B cell (primary cell): Measurements from ENCODE around the gene SLC4A5. TPM values are rescaled to one million over a fixed set of nuclear protein-coding genes. Genes with fewer than 3 reads are reported as not detected.
A peak's percentile ranks its signal among the peaks of the same experiment; 100 is the strongest.

Experiments
- ATAC-seq: fragments of 200-7000 bp; cut with Tn5 transposase; one replicate; pipeline ENCODE4 v1.10.0; 2021; ENCODE audit warnings: low read depth, mild to moderate bottlenecking, moderate number of reproducible peaks, moderate library complexity
- CTCF ChIA-PET: fragments of 350-600 bp; sonication (Branson Sonifier 250); formaldehyde crosslinking; loops from one replicate; lab custom pipeline; 2021; ENCODE audit warnings: antibody characterized with exemption, inconsistent platforms; lab: Charles Lee
- POLR2A ChIA-PET: fragments of 350-600 bp; sonication (Branson Sonifier 250); formaldehyde crosslinking; loops from one replicate; lab custom pipeline; 2021; ENCODE audit warnings: antibody characterized with exemption; lab: Charles Lee
- DNase-seq: peaks from one replicate; pipeline ENCODE4 v3.0.0; 2013
- H2AFZ ChIP-seq: 2 replicates; pipeline ENCODE4 v1.6.1; 2012; ENCODE audit warnings: mild to moderate bottlenecking, low read depth, low read length; ENCODE audit not compliant: insufficient read depth, poor library complexity, severe bottlenecking
- H3K27ac ChIP-seq, 2 donors: 1 replicate in 1 of 2; 2 replicates in 1 of 2; pipeline ENCODE4 v1.5.1; 2012 to 2013; ENCODE audit warnings: low read length in 2 of 2, mild to moderate bottlenecking in 2 of 2, moderate library complexity in 1 of 2
- H3K27me3 ChIP-seq, 4 experiments: fragments of 200-600 bp in 1 of 4; sonication (generic) in 1 of 4; replicated peaks in 1 of 4; 1 replicate in 2 of 4; 2 replicates in 2 of 4; pipeline versions ENCODE4 v1.6.1 to v1.7.0; 2013 to 2016; ENCODE audit warnings: low read length in 3 of 4, mild to moderate bottlenecking in 2 of 4, mixed read lengths in 1 of 4, moderate library complexity in 1 of 4; ENCODE audit not compliant: insufficient read depth in 4 of 4, control insufficient read depth in 3 of 4; ENCODE audit errors: control extremely low read depth in 1 of 4
- H3K36me3 ChIP-seq, 2 experiments: replicated peaks in 1 of 2; 1 replicate in 1 of 2; 2 replicates in 1 of 2; pipeline versions ENCODE4 v1.6.1 to v1.7.1; 2013; ENCODE audit warnings: low read length in 1 of 2; ENCODE audit not compliant: insufficient read depth in 2 of 2, control insufficient read depth in 1 of 2; ENCODE audit errors: control extremely low read depth in 1 of 2, extremely low read depth in 1 of 2
- H3K4me1 ChIP-seq, 2 donors: fragments of 200-600 bp in 1 of 2; sonication (generic) in 1 of 2; 1 replicate in 1 of 2; 2 replicates in 1 of 2; pipeline versions ENCODE4 v1.5.1 to v1.6.1; 2013 to 2017; ENCODE audit warnings: low read length in 2 of 2; ENCODE audit not compliant: control insufficient read depth in 2 of 2, insufficient read depth in 2 of 2
- H3K4me2 ChIP-seq: replicated peaks from 2 replicates; pipeline ENCODE3; 2012; ENCODE audit warnings: mild to moderate bottlenecking, low read depth, low read length; ENCODE audit not compliant: poor library complexity, severe bottlenecking
- H3K4me3 ChIP-seq, 5 experiments: fragments of 200-600 bp in 1 of 5; sonication (generic) in 1 of 5; 1 replicate in 3 of 5; 2 replicates in 2 of 5; pipeline versions ENCODE4 v1.5.1 to v1.7.0; 2011 to 2016; ENCODE audit warnings: low read length in 4 of 5, mild to moderate bottlenecking in 4 of 5, low read depth in 2 of 5, control low read depth in 1 of 5, moderate library complexity in 1 of 5; ENCODE audit not compliant: insufficient read depth in 1 of 5; ENCODE audit errors: control extremely low read depth in 1 of 5, extremely low read depth in 1 of 5
- H3K79me2 ChIP-seq: fragments of 200-600 bp; sonication (generic); one replicate; pipeline ENCODE4 v1.6.0; 2016; ENCODE audit warnings: low read length; ENCODE audit not compliant: control insufficient read depth, insufficient read depth
- H3K9ac ChIP-seq: fragments of 200-600 bp; sonication (generic); 2 replicates; pipeline ENCODE4 v1.6.1; 2017; ENCODE audit warnings: mild to moderate bottlenecking, low read length, moderate library complexity
- H3K9me3 ChIP-seq, 3 donors: one replicate each; pipeline versions ENCODE4 v1.6.1 to v1.7.1; 2013; ENCODE audit warnings: low read length in 2 of 3; ENCODE audit not compliant: control insufficient read depth in 2 of 3, insufficient read depth in 1 of 3; ENCODE audit errors: control extremely low read depth in 1 of 3
- H4K20me1 ChIP-seq: 2 replicates; pipeline ENCODE4 v1.6.0; 2012; ENCODE audit warnings: mild to moderate bottlenecking, low read length; ENCODE audit not compliant: insufficient read depth, control insufficient read depth, poor library complexity, severe bottlenecking
- H3K27ac Mint-ChIP-seq: one replicate; pipeline ENCODE4 v1.8.0; 2021; ENCODE audit warnings: mixed read lengths
- H3K27me3 Mint-ChIP-seq: one replicate; pipeline ENCODE4 v1.8.0; 2021; ENCODE audit warnings: mixed read lengths
- H3K4me1 Mint-ChIP-seq: one replicate; pipeline ENCODE4 v1.8.0; 2021; ENCODE audit warnings: mixed read lengths
- H3K4me3 Mint-ChIP-seq: one replicate; pipeline ENCODE4 v1.8.0; 2021; ENCODE audit warnings: mixed read lengths
- H3K9me3 Mint-ChIP-seq: one replicate; pipeline ENCODE4 v1.8.0; 2022; ENCODE audit warnings: mixed read lengths; ENCODE audit not compliant: insufficient read depth
- CTCF ChIP-seq: fragments of 200-600 bp; IDR thresholded peaks from one replicate; pipeline ENCODE4 v1.8.0; 2022; ENCODE audit warnings: antibody characterized with exemption, mild to moderate bottlenecking
- EZH2 ChIP-seq: IDR thresholded peaks from 2 replicates; pipeline ENCODE4 v1.6.1; 2012; ENCODE audit warnings: borderline replicate concordance, low read depth, mild to moderate bottlenecking, moderate library complexity, low read length; ENCODE audit not compliant: insufficient read depth, poor library complexity, severe bottlenecking
- WGBS: methylation state at CpG from one replicate; pipeline ENCODE4 v1.1.5; 2013; ENCODE audit warnings: missing lambda C conversion rate; ENCODE audit not compliant: insufficient coverage; 5-methylcytosine and 5-hydroxymethylcytosine counted together
- intact Hi-C: fragments of 100-400 bp; cut with micrococcal nuclease; formaldehyde crosslinking; loops from one replicate; pipeline ENCODE4 v1.10.0; 2022
- polyA plus RNA-seq: library from polyadenylated mRNA; depleted of rRNA; stranded (reverse); fragments of >200 nt; gene quantifications from 2 replicates; pipeline ENCODE4 v1.2.3, GENCODE V29; 2012
- total RNA-seq, 2 donors: library from RNA; stranded (reverse); fragments of 120-200 nt in 1 of 2; gene quantifications; 1 replicate in 1 of 2; 2 replicates in 1 of 2; pipeline versions ENCODE4 v1.2.3 to v1.2.4, GENCODE V29; 2013 to 2022

The SLC4A5 gene
- total and polyA plus RNA-seq, 2 donors (not counting 1 experiment from before 2014, with no cell fraction given) = 3.3 to 9.7 TPM

GRCh38 chr2:74249406-74250122 lies 93.7 kb downstream of the SLC4A5 start:
- ATAC-seq (no peak), DNase-seq (peak; percentile 17)
- Histone ChIP-seq H3K9ac (no peak overlapping the region), H3K9me3 (no peaks in the 10 kb centered on the region), H2AFZ (no peak overlapping the region), H3K36me3 (no peaks in the 10 kb centered on the region), H3K27ac (no peak overlapping the region), H4K20me1 (no peaks in the 10 kb centered on the region), H3K79me2 (no peaks in the 10 kb centered on the region), H3K4me3 (no peak overlapping the region), H3K4me2 (no peak overlapping the region), H3K4me1 (no peaks in the 10 kb centered on the region), H3K27me3 (no peaks in the 10 kb centered on the region)
- 92% methylated on average over 5 of the region's 6 CpGs for WGBS
- Mint-ChIP-seq H3K4me1 (peaks cover 6% of the 10 kb centered on the region), H3K4me3 (no peak overlapping the region), H3K9me3 (no peaks in the 10 kb centered on the region), H3K27ac (no peak overlapping the region), H3K27me3 (no peaks in the 10 kb centered on the region)
- intact Hi-C loops = loop anchor here (1.0 to 5.0 kb wide), 2 partner anchors 143 to 338 kb away; no protein-coding TSS in a partner anchor
- ChIA-PET CTCF (interaction anchor here (0.6 to 4.0 kb wide), 33 partner anchors 9 to 425 kb away, joined by 3 to 69 read pairs (median 4); partner anchors contain the start of genes AUP1, CCDC142, HTRA2 and MTHFD2), POLR2A (interaction anchor here (0.9 kb wide), 1 partner anchor 71 kb away, joined by 3 read pairs; the partner anchor contains the start of gene MOB1A)
- no peak for TF ChIP-seq EZH2
- TF ChIP-seq CTCF = no peak
